ENCODE measurements around the gene LEKR1. TPM values are rescaled to one million over a fixed set of nuclear protein-coding genes. Genes with fewer than 3 reads are reported as not detected.
"Not testable (repeated sequence)": the region's sequence is repeated elsewhere in the genome, so short reads cannot be mapped to it uniquely, and the experiment has no call there.

The LEKR1 gene
- total RNA-seq, 1 donor from 2014 or later: 3.4 TPM

- Mint-ChIP-seq H3K27ac (no peak overlapping the region), H3K4me1 (peaks cover 21% of the 10 kb centered on the region), H3K9me3 (no peaks in the 10 kb centered on the region), H3K36me3 (no peaks in the 10 kb centered on the region), H3K4me3 (no peak overlapping the region), H3K27me3 (ENCODE audit: low read depth) (no peaks in the 10 kb centered on the region)
- TF ChIP-seq, protein P1, sequence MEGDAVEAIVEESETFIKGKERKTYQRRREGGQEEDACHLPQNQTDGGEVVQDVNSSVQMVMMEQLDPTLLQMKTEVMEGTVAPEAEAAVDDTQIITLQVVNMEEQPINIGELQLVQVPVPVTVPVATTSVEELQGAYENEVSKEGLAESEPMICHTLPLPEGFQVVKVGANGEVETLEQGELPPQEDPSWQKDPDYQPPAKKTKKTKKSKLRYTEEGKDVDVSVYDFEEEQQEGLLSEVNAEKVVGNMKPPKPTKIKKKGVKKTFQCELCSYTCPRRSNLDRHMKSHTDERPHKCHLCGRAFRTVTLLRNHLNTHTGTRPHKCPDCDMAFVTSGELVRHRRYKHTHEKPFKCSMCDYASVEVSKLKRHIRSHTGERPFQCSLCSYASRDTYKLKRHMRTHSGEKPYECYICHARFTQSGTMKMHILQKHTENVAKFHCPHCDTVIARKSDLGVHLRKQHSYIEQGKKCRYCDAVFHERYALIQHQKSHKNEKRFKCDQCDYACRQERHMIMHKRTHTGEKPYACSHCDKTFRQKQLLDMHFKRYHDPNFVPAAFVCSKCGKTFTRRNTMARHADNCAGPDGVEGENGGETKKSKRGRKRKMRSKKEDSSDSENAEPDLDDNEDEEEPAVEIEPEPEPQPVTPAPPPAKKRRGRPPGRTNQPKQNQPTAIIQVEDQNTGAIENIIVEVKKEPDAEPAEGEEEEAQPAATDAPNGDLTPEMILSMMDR (IDR thresholded peaks at IDR 0.05; ENCODE audit: unreplicated experiment): no peak
- no peak for DNase-seq (ENCODE audit: low spot score in 2 of 2, unreplicated experiment in 2 of 2)
Measured at GRCh38 chr3:156792536-156792935, 33.6 kb upstream of the LEKR1 start.

- Mint-ChIP-seq H3K4me3 (no peak overlapping the region), H3K4me1 (peaks cover 18% of the 10 kb centered on the region), H3K9me3 (no peaks in the 10 kb centered on the region), H3K36me3 (no peaks in the 10 kb centered on the region), H3K27ac (no peak overlapping the region), H3K27me3 (ENCODE audit: low read depth) (no peaks in the 10 kb centered on the region)
- TF ChIP-seq, protein P1 (IDR thresholded peaks at IDR 0.05; ENCODE audit: unreplicated experiment): no peak
- DNase-seq (ENCODE audit: low spot score in 2 of 2, unreplicated experiment in 2 of 2): no peak
Measured at GRCh38 chr3:156792945-156793344, 33.2 kb upstream of the LEKR1 start.

GRCh38 chr3:156793400-156793799, 32.8 kb upstream of the LEKR1 start:
- no peak for DNase-seq (ENCODE audit: low spot score in 2 of 2, unreplicated experiment in 2 of 2)
- H3K4me1 Mint-ChIP-seq: peaks cover 13% of the 10 kb centered on the region
- no peaks in the 10 kb centered on the region for H3K9me3 Mint-ChIP-seq
- H3K36me3 Mint-ChIP-seq: no peaks in the 10 kb centered on the region
- no peak overlapping the region for H3K27ac Mint-ChIP-seq
- H3K4me3 Mint-ChIP-seq: no peak overlapping the region
- TF ChIP-seq, protein P1 (IDR thresholded peaks at IDR 0.05; ENCODE audit: unreplicated experiment): no peak
- H3K27me3 Mint-ChIP-seq (ENCODE audit: low read depth): no peaks in the 10 kb centered on the region

- Mint-ChIP-seq H3K27ac (no peak overlapping the region), H3K9me3 (peaks cover 2% of the 10 kb centered on the region), H3K4me3 (no peak overlapping the region), H3K27me3 (ENCODE audit: low read depth) (no peaks in the 10 kb centered on the region), H3K4me1 (peaks cover 9% of the 10 kb centered on the region), H3K36me3 (no peaks in the 10 kb centered on the region)
- TF ChIP-seq, protein P1 (IDR thresholded peaks at IDR 0.05; ENCODE audit: unreplicated experiment): no peak
- no peak for DNase-seq (ENCODE audit: low spot score in 2 of 2, unreplicated experiment in 2 of 2)
Measured at GRCh38 chr3:156793851-156794250, 32.3 kb upstream of the LEKR1 start.

GRCh38 chr3:156795890-156796481, 30.2 kb upstream of the LEKR1 start:
- peaks cover 8% of the 10 kb centered on the region for H3K4me1 Mint-ChIP-seq
- DNase-seq (ENCODE audit: low spot score in 2 of 2, unreplicated experiment in 2 of 2): no peak
- no peaks in the 10 kb centered on the region for H3K27me3 Mint-ChIP-seq (ENCODE audit: low read depth)
- TF ChIP-seq, protein P1 (IDR thresholded peaks at IDR 0.05; ENCODE audit: unreplicated experiment): no peak
- H3K36me3 Mint-ChIP-seq: peaks cover 4% of the 10 kb centered on the region
- H3K9me3 Mint-ChIP-seq: peaks cover 21% of the 10 kb centered on the region
- H3K4me3 Mint-ChIP-seq: no peak overlapping the region
- no peak overlapping the region for H3K27ac Mint-ChIP-seq

GRCh38 chr3:156797368-156797767, 28.8 kb upstream of the LEKR1 start:
- no peak for DNase-seq (ENCODE audit: low spot score in 2 of 2, unreplicated experiment in 2 of 2)
- H3K27ac Mint-ChIP-seq: no peak overlapping the region
- H3K36me3 Mint-ChIP-seq: peaks cover 4% of the 10 kb centered on the region
- no peak overlapping the region for H3K4me3 Mint-ChIP-seq
- peaks cover 8% of the 10 kb centered on the region for H3K4me1 Mint-ChIP-seq
- H3K9me3 Mint-ChIP-seq: peaks cover 21% of the 10 kb centered on the region
- TF ChIP-seq, protein P1 (IDR thresholded peaks at IDR 0.05; ENCODE audit: unreplicated experiment): no peak
- no peaks in the 10 kb centered on the region for H3K27me3 Mint-ChIP-seq (ENCODE audit: low read depth)

- not testable (repeated sequence) for H3K27ac Mint-ChIP-seq; H3K27me3 Mint-ChIP-seq (ENCODE audit: low read depth); DNase-seq (ENCODE audit: low spot score in 2 of 2, unreplicated experiment in 2 of 2); H3K4me1 Mint-ChIP-seq; H3K36me3 Mint-ChIP-seq; H3K4me3 Mint-ChIP-seq
- peaks cover 25% of the 10 kb centered on the region for H3K9me3 Mint-ChIP-seq
Measured at GRCh38 chr3:156800287-156800686, 25.9 kb upstream of the LEKR1 start.
